Middle frontal gyrus (tissue), 1 donor: ENCODE measurements around the gene NPR1.
"Not testable (repeated sequence)": the region's sequence is repeated elsewhere in the genome, so short reads cannot be mapped to it uniquely, and the experiment has no call there.

Source experiments
- DNase-seq: peaks from one replicate; pipeline ENCODE4 v3.0.0-alpha.2; 2015; ENCODE audit warnings: low spot score; ENCODE audit errors: extremely low spot score

The NPR1 gene

GRCh38 chr1:153723687-153724086 is 45.2 kb downstream of the NPR1 start:
- DNase-seq: no peak

- not testable (repeated sequence) for DNase-seq
Observed at GRCh38 chr1:153724634-153725033, 46.1 kb downstream of the NPR1 start.

DNA sequence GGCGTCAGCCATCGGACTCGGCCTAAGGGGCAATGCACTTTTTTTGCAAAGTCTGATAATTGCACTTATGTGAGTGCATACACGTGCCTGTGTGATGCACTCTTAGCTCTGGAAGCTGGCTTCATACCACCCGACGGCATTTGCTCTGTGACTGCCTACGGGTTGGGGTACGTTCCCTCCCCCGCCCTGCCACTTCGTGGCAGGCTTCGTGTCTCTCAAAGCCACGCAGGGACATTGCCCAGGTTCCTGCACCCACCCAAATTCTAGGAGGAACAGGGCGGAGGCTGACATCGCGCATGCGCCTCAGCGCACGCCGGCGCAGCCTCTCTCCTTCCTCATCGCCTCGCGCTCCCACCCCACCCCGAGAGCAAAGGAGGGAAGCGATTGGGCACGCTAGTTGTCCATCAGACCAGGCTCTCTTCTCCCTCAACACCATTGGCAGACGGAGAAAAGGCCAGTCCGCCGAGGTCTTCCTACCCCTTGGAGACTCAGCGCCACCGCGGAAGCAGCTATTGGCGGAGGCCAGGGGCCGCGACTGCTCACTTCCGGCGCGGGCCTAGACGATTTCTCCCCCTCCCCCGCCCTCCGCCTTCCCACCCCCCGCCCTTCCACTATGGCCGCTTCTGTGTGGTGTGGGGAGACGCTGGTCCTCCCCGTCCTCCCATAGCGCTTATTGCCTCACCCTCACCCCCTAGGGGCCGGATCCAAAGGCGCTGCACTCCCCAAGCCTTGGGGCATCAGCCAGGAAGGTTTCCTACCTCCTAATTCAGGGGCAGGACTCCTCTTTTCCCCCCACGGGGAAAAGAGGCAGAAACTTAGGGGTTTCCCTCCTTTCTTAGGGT is 49.2 kb downstream of the NPR1 start, which contains the start of gene INTS3:
TSS of gene INTS3 (plus strand) at position 588 of the 842 bp plus-strand sequence. CDS start 585 bp downstream, outside the sequence.
- peak; percentile 99 for DNase-seq

- no peak for DNase-seq
Observed at GRCh38 chr1:153728305-153729066, 50.0 kb downstream of the NPR1 start.

GRCh38 chr1:153730468-153730988 is 52.0 kb downstream of the NPR1 start:
- DNase-seq: no peak

GRCh38 chr1:153733970-153734369 is 55.5 kb downstream of the NPR1 start:
- DNase-seq: no peak

- DNase-seq: no peak
Observed at GRCh38 chr1:153734396-153735089, 56.1 kb downstream of the NPR1 start.

DNA sequence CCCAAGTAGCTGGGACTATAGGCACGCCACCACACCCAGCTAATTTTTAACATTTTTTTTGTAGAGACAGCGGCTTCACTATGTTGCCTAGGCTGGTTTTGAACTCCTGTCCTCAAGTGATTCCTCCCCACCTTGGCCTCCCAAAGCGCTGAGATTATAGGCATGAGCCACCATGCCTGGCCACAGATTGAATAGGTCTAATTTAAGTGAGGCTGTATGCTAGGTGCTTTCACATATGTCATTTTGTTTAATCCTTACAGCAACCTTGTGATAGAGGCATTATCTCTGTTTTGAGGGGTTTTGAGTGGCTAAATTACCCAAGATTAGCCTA is 56.6 kb downstream of the NPR1 start:
- no peak for DNase-seq

DNA sequence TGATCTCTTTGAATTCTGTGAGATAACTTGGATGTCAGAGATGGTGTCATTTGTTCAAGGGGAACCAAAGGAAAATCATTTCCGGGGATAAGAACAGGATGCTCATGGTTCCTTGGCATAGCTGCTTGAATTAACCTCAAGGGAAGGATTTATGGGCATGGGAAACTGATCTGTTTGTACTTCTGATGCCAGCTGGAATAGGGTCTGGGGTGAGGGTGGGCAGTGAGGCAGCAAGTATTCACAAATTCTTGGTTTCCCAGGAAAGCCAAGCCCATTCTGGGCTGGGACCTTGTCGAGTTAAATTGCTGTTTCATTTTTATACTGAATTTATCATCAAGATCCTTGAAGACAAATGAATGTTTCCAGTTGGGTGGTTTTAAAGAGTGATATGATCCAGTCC is 63.5 kb downstream of the NPR1 start:
- DNase-seq: no peak

- DNase-seq: no peak
Observed at GRCh38 chr1:153742411-153743142, 64.1 kb downstream of the NPR1 start.
